ENCODE data around the gene C1QTNF1. TPM values are rescaled to one million over a fixed set of nuclear protein-coding genes. Genes with fewer than 3 reads are reported as not detected.
A peak's percentile ranks its signal among the peaks of the same experiment; 100 is the strongest.

Gene C1QTNF1
- polyA plus RNA-seq, 1 donor from 2014 or later, result not detected

GRCh38 chr17:79094261-79094660, 70.3 kb downstream of the C1QTNF1 start:
- Mint-ChIP-seq H3K4me1 (peaks cover 0 to 5% (median 2%) of the 10 kb centered on the region in 3 donors), H3K4me3 (no peak overlapping the region), H3K36me3 (no peaks in the 10 kb centered on the region), H3K27ac (no peak overlapping the region), H3K27me3 (peaks cover 35% of the 10 kb centered on the region), H3K9me3 (no peaks in the 10 kb centered on the region)

GRCh38 chr17:79095345-79096055, 71.5 kb downstream of the C1QTNF1 start:
- Mint-ChIP-seq H3K36me3 (no peaks in the 10 kb centered on the region), H3K27me3 (peaks cover 40% of the 10 kb centered on the region), H3K9me3 (no peaks in the 10 kb centered on the region), H3K4me1 (peaks cover 0 to 5% (median 2%) of the 10 kb centered on the region in 3 donors), H3K27ac (no peak overlapping the region), H3K4me3 (no peak overlapping the region)

DNA sequence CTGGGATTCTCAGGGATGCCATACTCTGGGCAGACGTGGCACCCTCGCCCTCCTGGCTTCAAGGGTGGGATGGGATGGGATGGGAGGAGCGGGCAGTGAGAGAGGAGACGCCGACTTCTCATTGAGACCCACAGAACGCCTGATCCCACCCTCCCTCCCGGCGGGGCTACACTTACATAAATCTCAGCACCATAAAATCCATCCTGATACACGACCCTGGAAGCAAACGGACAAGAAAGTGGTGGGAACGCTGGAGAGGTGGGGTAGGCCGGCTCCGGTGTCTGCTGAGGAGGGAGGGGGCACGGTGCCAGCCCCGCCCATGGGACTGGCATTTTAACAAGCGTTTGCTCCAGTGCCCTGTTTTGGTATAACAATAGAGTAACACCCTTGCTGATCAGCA, 72.5 kb downstream of the C1QTNF1 start:
- Mint-ChIP-seq H3K27me3 (peaks cover 40% of the 10 kb centered on the region), H3K4me1 (peaks cover 0 to 3% (median 0%) of the 10 kb centered on the region in 3 donors), H3K36me3 (no peaks in the 10 kb centered on the region), H3K9me3 (no peaks in the 10 kb centered on the region), H3K27ac (no peak overlapping the region), H3K4me3 (no peak overlapping the region)

- H3K4me3 Mint-ChIP-seq, result peak overlapping the region in 1 of 4 donors; percentile 27
- no peak overlapping the region for H3K27ac Mint-ChIP-seq
- H3K4me1 Mint-ChIP-seq, result peaks cover 0 to 3% (median 0%) of the 10 kb centered on the region in 3 donors
- peaks cover 39% of the 10 kb centered on the region for H3K27me3 Mint-ChIP-seq
- H3K36me3 Mint-ChIP-seq, result no peaks in the 10 kb centered on the region
- peaks cover 0 to 2% (median 0%) of the 10 kb centered on the region in 3 donors for H3K9me3 Mint-ChIP-seq
Measured at GRCh38 chr17:79097226-79098055, 73.5 kb downstream of the C1QTNF1 start.

DNA sequence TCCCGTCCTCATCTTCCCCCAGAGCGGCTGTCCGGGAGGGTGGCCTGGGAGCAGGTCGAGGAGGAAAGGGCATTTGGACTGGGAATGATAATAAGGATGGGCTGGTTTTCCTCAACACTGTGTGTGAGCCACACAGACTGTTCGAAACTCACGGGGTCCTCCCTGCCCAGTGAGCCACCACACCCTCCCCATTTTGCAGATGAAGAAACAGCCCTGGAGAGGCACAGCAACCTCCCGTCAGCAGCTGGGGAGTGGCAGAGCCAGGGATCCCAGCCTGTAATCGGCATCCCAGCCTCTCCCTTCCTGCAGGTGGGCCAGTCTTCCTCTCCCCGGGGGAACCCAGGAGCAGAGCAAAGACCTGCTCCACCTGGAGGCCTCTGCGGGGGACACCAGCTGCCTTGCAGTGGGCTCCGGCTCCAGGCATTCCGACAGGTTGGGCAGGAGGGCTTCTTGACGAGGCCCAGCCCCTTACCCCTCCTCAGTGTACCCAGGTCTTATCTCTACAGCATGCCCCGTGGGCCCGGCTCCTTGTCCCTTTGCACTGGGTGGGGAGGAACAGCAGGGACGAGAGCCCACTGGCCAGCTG, 74.4 kb downstream of the C1QTNF1 start:
- H3K4me1 Mint-ChIP-seq, result peaks cover 0 to 3% (median 0%) of the 10 kb centered on the region in 3 donors
- peaks cover 35% of the 10 kb centered on the region for H3K27me3 Mint-ChIP-seq
- peaks cover 0 to 2% (median 0%) of the 10 kb centered on the region in 3 donors for H3K9me3 Mint-ChIP-seq
- H3K36me3 Mint-ChIP-seq, result no peaks in the 10 kb centered on the region
- H3K27ac Mint-ChIP-seq, result no peak overlapping the region
- H3K4me3 Mint-ChIP-seq, result peak overlapping the region in 1 of 4 donors; percentile 51

Other genes starting within 250 kb of the C1QTNF1 start
- gene CYTH1, start 241.9 kb upstream of the C1QTNF1 start, polyA plus RNA-seq, result 210 TPM
- 28.8 TPM for gene USP36, start 183.4 kb upstream of the C1QTNF1 start, polyA plus RNA-seq
- 1.6 TPM for gene CEP295NL, start 121.0 kb upstream of the C1QTNF1 start, polyA plus RNA-seq
- 0.34 TPM for gene TIMP2, start 98.8 kb upstream of the C1QTNF1 start, polyA plus RNA-seq
- gene LGALS3BP, start 44.2 kb upstream of the C1QTNF1 start, polyA plus RNA-seq, result 3.9 TPM
- 8.6 TPM for gene CANT1, start 14.4 kb upstream of the C1QTNF1 start, polyA plus RNA-seq
- 6.4 TPM for gene ENGASE, start 50.7 kb downstream of the C1QTNF1 start, polyA plus RNA-seq

All from IgD-negative memory B cell (primary cell).